Glutamatergic neuron (in vitro differentiated cells): ENCODE measurements around the gene CPSF4. TPM values are rescaled to one million over a fixed set of nuclear protein-coding genes. Genes with fewer than 3 reads are reported as not detected.

Experiments
- DNase-seq: peaks from one replicate; pipeline ENCODE4 v3.0.0; 2022
- H3K27ac Mint-ChIP-seq: one replicate; pipeline ENCODE4 v1.8.0; 2020; ENCODE audit warnings: mild to moderate bottlenecking, mixed read lengths, inconsistent platforms; ENCODE audit not compliant: unreplicated experiment
- H3K27me3 Mint-ChIP-seq: one replicate; pipeline ENCODE4 v1.8.0; 2020; ENCODE audit warnings: mild to moderate bottlenecking, moderate library complexity, mixed read lengths, inconsistent platforms; ENCODE audit not compliant: unreplicated experiment
- H3K36me3 Mint-ChIP-seq: one replicate; pipeline ENCODE4 v1.8.0; 2020; ENCODE audit warnings: mild to moderate bottlenecking, mixed read lengths, inconsistent platforms; ENCODE audit not compliant: unreplicated experiment
- H3K4me1 Mint-ChIP-seq: one replicate; pipeline ENCODE4 v1.8.0; 2020; ENCODE audit warnings: mild to moderate bottlenecking, low read depth, mixed read lengths, inconsistent platforms; ENCODE audit not compliant: unreplicated experiment
- H3K4me3 Mint-ChIP-seq: one replicate; pipeline ENCODE4 v1.8.0; 2020; ENCODE audit warnings: mild to moderate bottlenecking, mixed read lengths, inconsistent platforms; ENCODE audit not compliant: unreplicated experiment
- H3K9me3 Mint-ChIP-seq: one replicate; pipeline ENCODE4 v1.8.0; 2020; ENCODE audit warnings: mild to moderate bottlenecking, moderate library complexity, mixed read lengths, inconsistent platforms; ENCODE audit not compliant: unreplicated experiment
- CTCF ChIP-seq: fragments of 200-600 bp; sonication (generic); IDR thresholded peaks from one replicate; pipeline ENCODE4 v1.5.0; 2021; ENCODE audit not compliant: partially characterized antibody, unreplicated experiment
- total RNA-seq: library from RNA; stranded (reverse); fragmentation: NEBNext Ultra II Directional; extraction: Animal tissue kit (Norgen Biotek cat#: 25700); gene quantifications from one replicate; pipeline ENCODE4 v1.2.1, GENCODE V29; 2021; ENCODE audit not compliant: unreplicated experiment

CPSF4 gene
- total RNA-seq, 1 donor from 2014 or later, result 106 TPM

- H3K9me3 Mint-ChIP-seq, result peaks cover 5% of the 10 kb centered on the region
- peak; percentile 80 for DNase-seq
- no peak for TF ChIP-seq CTCF
- no peaks in the 10 kb centered on the region for H3K4me1 Mint-ChIP-seq
- H3K36me3 Mint-ChIP-seq, result no peaks in the 10 kb centered on the region
- peak overlapping the region; percentile 86 for H3K27ac Mint-ChIP-seq
- H3K27me3 Mint-ChIP-seq, result peaks cover 10% of the 10 kb centered on the region
- peak overlapping the region; percentile 93 for H3K4me3 Mint-ChIP-seq
Observed at GRCh38 chr7:99392659-99393354, 45.9 kb upstream of the CPSF4 start.

GRCh38 chr7:99393355-99394187 lies 45.2 kb upstream of the CPSF4 start:
- H3K27me3 Mint-ChIP-seq, result peaks cover 10% of the 10 kb centered on the region
- H3K36me3 Mint-ChIP-seq, result no peaks in the 10 kb centered on the region
- peak; percentile 87 for DNase-seq
- peak overlapping the region; percentile 86 for H3K27ac Mint-ChIP-seq
- no peak for TF ChIP-seq CTCF
- H3K9me3 Mint-ChIP-seq, result peaks cover 6% of the 10 kb centered on the region
- no peaks in the 10 kb centered on the region for H3K4me1 Mint-ChIP-seq
- H3K4me3 Mint-ChIP-seq, result peak overlapping the region; percentile 93

DNA sequence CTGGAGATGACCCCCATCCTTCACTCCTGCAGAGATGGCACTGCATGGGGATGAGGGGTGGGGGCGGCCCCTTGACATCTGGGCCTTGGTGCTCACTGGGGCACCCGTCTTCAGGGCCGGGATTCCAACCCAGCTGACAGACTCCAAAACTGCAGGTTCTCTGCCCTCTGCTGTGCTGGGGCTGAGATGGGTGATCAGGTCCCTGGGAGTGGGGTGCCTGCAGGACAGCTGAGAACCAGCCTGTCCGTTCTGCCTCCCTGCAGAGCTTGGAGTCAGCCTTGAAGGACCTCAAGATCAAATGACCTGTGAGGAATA lies 44.6 kb upstream of the CPSF4 start:
- Mint-ChIP-seq H3K4me1 (no peaks in the 10 kb centered on the region), H3K36me3 (no peaks in the 10 kb centered on the region), H3K4me3 (peak overlapping the region; percentile 93), H3K27ac (peak overlapping the region; percentile 64), H3K9me3 (peaks cover 9% of the 10 kb centered on the region), H3K27me3 (peaks cover 10% of the 10 kb centered on the region)
- DNase-seq, result no peak
- TF ChIP-seq CTCF, result no peak

DNA sequence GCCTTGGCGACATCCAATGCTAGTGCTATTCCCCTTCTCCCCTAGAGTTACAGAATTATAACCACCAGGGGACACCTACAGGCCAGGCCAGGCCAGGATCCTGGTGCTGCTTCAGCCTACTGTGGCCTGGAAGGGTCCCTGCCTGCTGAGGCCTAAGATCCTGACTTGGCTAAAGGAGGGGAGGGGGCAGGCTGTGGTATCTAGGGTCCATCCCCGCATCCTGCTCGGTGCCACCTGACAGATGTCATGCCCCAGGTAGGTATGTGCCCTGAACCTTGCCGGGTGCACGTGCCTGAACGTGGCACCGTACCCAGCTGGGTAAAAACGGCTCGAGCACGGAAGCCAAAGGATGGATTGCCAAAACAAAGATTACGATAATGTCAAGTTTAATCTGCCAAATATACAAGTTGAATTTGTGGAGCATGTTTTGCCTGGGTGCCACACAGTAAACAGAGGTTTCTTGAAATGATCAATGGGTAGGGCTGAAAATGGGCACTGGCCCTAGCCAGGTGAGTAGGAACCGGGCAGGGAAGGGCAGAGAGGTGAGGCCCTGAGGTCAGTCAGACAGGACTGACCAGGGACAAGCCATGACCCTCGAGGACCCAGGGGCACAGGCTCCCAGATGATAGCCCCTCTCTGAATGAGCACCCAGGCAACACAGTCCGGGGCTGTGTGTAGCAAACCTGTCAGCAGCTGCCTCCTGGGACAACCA lies 43.0 kb upstream of the CPSF4 start:
- Mint-ChIP-seq H3K9me3 (peaks cover 9% of the 10 kb centered on the region), H3K36me3 (no peaks in the 10 kb centered on the region), H3K27ac (no peak overlapping the region), H3K27me3 (peaks cover 10% of the 10 kb centered on the region), H3K4me1 (no peaks in the 10 kb centered on the region), H3K4me3 (no peak overlapping the region)
- no peak for TF ChIP-seq CTCF
- no peak for DNase-seq
